Measurements from ENCODE around the gene KY.

KY gene

DNA sequence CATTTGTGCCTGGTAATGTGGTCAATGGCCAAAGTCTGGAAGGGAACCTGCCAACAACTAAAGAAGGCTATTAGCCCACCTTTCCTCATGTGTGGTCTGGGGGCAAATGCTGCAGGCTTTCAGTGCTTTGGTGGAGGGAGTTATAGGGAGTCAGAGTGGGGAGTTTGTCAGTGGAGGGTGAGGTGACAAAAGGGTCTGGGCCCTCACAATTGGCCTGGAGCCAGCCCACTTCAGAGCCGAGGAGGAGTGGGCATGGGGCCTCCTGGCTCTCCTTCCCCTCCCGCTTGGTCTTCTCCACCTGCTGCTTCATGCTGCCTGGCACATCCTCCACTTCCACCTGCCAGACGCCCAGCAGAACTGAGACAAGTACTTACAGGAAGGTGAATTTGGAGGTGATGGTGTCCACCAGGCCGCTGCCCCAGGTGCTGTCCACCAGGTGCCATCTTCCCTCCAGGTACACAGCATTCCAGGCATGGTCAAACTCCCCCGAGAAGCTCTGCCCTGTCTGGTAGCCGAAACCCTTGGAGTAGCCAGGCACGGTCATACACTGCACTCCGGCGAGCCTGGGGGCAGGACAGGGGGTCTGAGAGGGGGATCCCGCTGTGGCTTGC is 40.9 kb downstream of the KY start (continued):
- TF ChIP-seq, protein P1, sequence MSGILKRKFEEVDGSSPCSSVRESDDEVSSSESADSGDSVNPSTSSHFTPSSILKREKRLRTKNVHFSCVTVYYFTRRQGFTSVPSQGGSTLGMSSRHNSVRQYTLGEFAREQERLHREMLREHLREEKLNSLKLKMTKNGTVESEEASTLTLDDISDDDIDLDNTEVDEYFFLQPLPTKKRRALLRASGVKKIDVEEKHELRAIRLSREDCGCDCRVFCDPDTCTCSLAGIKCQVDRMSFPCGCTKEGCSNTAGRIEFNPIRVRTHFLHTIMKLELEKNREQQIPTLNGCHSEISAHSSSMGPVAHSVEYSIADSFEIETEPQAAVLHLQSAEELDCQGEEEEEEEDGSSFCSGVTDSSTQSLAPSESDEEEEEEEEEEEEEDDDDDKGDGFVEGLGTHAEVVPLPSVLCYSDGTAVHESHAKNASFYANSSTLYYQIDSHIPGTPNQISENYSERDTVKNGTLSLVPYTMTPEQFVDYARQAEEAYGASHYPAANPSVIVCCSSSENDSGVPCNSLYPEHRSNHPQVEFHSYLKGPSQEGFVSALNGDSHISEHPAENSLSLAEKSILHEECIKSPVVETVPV (CRISPR knock-in tag; IDR thresholded peaks at IDR 0.05), result no peak
- TF ChIP-seq, protein P2, sequence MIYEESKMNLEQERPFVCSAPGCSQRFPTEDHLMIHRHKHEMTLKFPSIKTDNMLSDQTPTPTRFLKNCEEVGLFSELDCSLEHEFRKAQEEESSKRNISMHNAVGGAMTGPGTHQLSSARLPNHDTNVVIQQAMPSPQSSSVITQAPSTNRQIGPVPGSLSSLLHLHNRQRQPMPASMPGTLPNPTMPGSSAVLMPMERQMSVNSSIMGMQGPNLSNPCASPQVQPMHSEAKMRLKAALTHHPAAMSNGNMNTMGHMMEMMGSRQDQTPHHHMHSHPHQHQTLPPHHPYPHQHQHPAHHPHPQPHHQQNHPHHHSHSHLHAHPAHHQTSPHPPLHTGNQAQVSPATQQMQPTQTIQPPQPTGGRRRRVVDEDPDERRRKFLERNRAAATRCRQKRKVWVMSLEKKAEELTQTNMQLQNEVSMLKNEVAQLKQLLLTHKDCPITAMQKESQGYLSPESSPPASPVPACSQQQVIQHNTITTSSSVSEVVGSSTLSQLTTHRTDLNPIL (CRISPR knock-in tag; IDR thresholded peaks at IDR 0.05; ENCODE audit: low read depth), result no peak
- TF ChIP-seq OSR1 (CRISPR knock-in tag; IDR thresholded peaks at IDR 0.05) (no peak), ZNF8 (CRISPR knock-in tag; IDR thresholded peaks at IDR 0.05) (no peak), ISL1 (CRISPR knock-in tag; IDR thresholded peaks at IDR 0.05) (no peak), ZC3H10 (CRISPR knock-in tag; IDR thresholded peaks at IDR 0.05) (no peak), ZNF565 (CRISPR knock-in tag; conservative IDR thresholded peaks at IDR 0.05; ENCODE audit: low read depth) (no peak)
- TF ChIP-seq, protein P3, sequence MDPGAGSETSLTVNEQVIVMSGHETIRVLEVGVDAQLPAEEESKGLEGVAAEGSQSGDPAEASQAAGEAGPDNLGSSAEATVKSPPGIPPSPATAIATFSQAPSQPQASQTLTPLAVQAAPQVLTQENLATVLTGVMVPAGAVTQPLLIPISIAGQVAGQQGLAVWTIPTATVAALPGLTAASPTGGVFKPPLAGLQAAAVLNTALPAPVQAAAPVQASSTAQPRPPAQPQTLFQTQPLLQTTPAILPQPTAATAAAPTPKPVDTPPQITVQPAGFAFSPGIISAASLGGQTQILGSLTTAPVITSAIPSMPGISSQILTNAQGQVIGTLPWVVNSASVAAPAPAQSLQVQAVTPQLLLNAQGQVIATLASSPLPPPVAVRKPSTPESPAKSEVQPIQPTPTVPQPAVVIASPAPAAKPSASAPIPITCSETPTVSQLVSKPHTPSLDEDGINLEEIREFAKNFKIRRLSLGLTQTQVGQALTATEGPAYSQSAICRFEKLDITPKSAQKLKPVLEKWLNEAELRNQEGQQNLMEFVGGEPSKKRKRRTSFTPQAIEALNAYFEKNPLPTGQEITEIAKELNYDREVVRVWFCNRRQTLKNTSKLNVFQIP (CRISPR knock-in tag; IDR thresholded peaks at IDR 0.05; ENCODE audit: borderline replicate concordance, low read depth), result no peak

DNA sequence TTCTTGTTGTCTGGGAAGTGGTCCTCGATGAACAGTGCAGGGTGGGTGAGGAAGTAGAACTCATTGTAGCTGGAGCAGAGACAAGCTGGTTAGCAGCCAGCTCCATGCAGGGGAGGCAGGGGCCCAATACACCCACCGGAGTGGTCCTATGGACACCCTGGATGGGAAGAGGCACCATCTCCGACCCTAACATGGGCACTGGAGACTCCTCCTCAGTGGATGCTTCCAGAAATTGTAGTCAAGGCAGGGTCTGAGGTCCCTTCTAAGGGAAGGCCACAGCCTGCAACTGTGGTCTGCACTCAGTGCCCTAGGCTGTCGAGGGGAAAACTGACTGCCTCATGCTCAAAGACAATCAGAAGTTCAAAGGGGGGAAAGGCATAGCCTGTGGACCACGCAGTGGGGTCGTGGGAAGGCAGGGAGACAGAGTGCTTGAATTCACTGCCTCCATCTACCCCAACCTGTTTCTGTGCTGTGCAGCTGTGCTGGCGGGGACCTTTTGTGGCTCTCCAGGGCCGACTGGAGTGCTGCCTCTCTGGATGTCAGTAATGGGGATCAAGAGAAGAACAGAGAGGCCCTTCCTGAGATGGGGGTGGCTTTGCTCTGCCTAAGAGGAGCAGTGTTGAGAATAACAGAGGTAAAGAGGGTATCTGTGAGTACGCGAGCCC is 41.9 kb downstream of the KY start:
- TF ChIP-seq PPARA (CRISPR knock-in tag; IDR thresholded peaks at IDR 0.05; ENCODE audit: borderline replicate concordance) (no peak), TOX (CRISPR knock-in tag; IDR thresholded peaks at IDR 0.05; ENCODE audit: borderline replicate concordance) (no peak), OSR1 (CRISPR knock-in tag; IDR thresholded peaks at IDR 0.05) (no peak), ZNF565 (CRISPR knock-in tag; conservative IDR thresholded peaks at IDR 0.05; ENCODE audit: low read depth) (no peak), CSDC2 (CRISPR knock-in tag; IDR thresholded peaks at IDR 0.05) (no peak), ZNF8 (CRISPR knock-in tag; IDR thresholded peaks at IDR 0.05) (no peak), ESRRG (CRISPR knock-in tag; IDR thresholded peaks at IDR 0.05) (no peak), BACH2 (CRISPR knock-in tag; IDR thresholded peaks at IDR 0.05; ENCODE audit: borderline replicate concordance) (no peak), TCF4 (CRISPR knock-in tag; IDR thresholded peaks at IDR 0.05; ENCODE audit: borderline replicate concordance) (no peak), ISL1 (CRISPR knock-in tag; IDR thresholded peaks at IDR 0.05) (no peak), ZFP30 (CRISPR knock-in tag; IDR thresholded peaks at IDR 0.05) (no peak), ZC3H10 (CRISPR knock-in tag; IDR thresholded peaks at IDR 0.05) (no peak), ZNF70 (CRISPR knock-in tag; IDR thresholded peaks at IDR 0.05) (no peak), SNAI2 (CRISPR knock-in tag; IDR thresholded peaks at IDR 0.05) (no peak)
- TF ChIP-seq, protein P2 (CRISPR knock-in tag; IDR thresholded peaks at IDR 0.05; ENCODE audit: low read depth), result no peak
- TF ChIP-seq, protein P3 (CRISPR knock-in tag; IDR thresholded peaks at IDR 0.05; ENCODE audit: borderline replicate concordance, low read depth), result no peak
- TF ChIP-seq, protein P1 (CRISPR knock-in tag; IDR thresholded peaks at IDR 0.05), result no peak
- TF ChIP-seq, protein P4, sequence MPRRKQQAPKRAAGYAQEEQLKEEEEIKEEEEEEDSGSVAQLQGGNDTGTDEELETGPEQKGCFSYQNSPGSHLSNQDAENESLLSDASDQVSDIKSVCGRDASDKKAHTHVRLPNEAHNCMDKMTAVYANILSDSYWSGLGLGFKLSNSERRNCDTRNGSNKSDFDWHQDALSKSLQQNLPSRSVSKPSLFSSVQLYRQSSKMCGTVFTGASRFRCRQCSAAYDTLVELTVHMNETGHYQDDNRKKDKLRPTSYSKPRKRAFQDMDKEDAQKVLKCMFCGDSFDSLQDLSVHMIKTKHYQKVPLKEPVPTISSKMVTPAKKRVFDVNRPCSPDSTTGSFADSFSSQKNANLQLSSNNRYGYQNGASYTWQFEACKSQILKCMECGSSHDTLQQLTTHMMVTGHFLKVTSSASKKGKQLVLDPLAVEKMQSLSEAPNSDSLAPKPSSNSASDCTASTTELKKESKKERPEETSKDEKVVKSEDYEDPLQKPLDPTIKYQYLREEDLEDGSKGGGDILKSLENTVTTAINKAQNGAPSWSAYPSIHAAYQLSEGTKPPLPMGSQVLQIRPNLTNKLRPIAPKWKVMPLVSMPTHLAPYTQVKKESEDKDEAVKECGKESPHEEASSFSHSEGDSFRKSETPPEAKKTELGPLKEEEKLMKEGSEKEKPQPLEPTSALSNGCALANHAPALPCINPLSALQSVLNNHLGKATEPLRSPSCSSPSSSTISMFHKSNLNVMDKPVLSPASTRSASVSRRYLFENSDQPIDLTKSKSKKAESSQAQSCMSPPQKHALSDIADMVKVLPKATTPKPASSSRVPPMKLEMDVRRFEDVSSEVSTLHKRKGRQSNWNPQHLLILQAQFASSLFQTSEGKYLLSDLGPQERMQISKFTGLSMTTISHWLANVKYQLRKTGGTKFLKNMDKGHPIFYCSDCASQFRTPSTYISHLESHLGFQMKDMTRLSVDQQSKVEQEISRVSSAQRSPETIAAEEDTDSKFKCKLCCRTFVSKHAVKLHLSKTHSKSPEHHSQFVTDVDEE (CRISPR knock-in tag; IDR thresholded peaks at IDR 0.05), result no peak
- TF ChIP-seq, protein P5, sequence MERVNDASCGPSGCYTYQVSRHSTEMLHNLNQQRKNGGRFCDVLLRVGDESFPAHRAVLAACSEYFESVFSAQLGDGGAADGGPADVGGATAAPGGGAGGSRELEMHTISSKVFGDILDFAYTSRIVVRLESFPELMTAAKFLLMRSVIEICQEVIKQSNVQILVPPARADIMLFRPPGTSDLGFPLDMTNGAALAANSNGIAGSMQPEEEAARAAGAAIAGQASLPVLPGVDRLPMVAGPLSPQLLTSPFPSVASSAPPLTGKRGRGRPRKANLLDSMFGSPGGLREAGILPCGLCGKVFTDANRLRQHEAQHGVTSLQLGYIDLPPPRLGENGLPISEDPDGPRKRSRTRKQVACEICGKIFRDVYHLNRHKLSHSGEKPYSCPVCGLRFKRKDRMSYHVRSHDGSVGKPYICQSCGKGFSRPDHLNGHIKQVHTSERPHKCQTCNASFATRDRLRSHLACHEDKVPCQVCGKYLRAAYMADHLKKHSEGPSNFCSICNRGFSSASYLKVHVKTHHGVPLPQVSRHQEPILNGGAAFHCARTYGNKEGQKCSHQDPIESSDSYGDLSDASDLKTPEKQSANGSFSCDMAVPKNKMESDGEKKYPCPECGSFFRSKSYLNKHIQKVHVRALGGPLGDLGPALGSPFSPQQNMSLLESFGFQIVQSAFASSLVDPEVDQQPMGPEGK (CRISPR knock-in tag; IDR thresholded peaks at IDR 0.05; ENCODE audit: borderline replicate concordance), result no peak
- ATAC-seq, result no peak

Data from SK-N-SH treated with all-trans-retinoic acid at 6 μM for 48 hours (cell line).